ENCODE data around the gene OPCML. TPM values are rescaled to one million over a fixed set of nuclear protein-coding genes. Genes with fewer than 3 reads are reported as not detected.
A peak's percentile ranks its signal among the peaks of the same experiment; 100 is the strongest.

OPCML gene
- total RNA-seq, 4 donors from 2014 or later: 0.06 to 0.83 (median 0.24) TPM

DNA sequence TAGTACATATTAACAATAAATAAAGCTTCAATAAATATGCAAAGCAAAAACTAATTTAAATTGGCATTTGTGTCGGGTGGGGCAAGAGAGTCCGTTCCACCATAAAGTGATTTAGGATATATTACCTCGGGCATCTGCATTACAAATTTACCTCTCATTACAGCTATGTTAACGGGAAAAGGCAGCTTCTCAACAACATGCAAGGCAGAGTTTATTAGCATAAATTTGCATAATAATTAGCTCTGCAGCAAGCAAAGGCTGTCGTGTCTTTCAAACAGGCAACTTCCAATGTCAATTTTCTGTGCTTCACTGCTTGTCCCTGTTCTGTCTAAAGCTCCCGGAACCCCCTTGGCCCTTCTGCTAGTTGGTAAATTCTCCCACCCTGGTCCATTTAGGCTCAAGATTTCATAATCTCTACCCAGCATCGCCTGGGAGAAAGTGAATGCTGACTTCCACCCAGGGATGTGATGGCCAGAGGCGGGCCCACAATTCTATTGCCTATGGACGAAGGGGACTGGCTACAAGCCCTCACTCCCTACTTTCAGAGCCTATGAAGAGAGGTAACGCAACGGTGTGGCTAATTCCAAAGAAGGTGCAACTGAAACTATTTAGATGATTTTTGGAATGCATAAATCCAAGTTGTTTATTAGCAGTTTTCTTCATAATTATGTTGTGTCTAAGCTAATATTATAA is 462.1 kb downstream of the OPCML start:
- Histone ChIP-seq H3K27ac (replicated peaks in 1 of 4) (no peak overlapping the region), H3K9me3 (no peaks in the 10 kb centered on the region), H3K4me3 (no peak overlapping the region), H3K27me3 (peaks cover 0 to 47% (median 0%) of the 10 kb centered on the region in 4 donors), H3K4me1 (peaks cover 0 to 1% (median under 1%) of the 10 kb centered on the region in 4 donors), H3K36me3 (no peaks in the 10 kb centered on the region)
- intact Hi-C loops (cut with DNase I): no loop called here
- DNase-seq (ENCODE audit: extremely low spot score): no peak
- WGBS: 64% methylated on average over 11 of the region's 11 CpGs
- TF ChIP-seq EP300 (IDR thresholded peaks at IDR 0.05) (no peak), POLR2AphosphoS5 (IDR thresholded peaks at IDR 0.05) (no peak), POLR2A (IDR thresholded peaks at IDR 0.05; ENCODE audit: low read depth) (no peak)
- TF ChIP-seq, protein P1, sequence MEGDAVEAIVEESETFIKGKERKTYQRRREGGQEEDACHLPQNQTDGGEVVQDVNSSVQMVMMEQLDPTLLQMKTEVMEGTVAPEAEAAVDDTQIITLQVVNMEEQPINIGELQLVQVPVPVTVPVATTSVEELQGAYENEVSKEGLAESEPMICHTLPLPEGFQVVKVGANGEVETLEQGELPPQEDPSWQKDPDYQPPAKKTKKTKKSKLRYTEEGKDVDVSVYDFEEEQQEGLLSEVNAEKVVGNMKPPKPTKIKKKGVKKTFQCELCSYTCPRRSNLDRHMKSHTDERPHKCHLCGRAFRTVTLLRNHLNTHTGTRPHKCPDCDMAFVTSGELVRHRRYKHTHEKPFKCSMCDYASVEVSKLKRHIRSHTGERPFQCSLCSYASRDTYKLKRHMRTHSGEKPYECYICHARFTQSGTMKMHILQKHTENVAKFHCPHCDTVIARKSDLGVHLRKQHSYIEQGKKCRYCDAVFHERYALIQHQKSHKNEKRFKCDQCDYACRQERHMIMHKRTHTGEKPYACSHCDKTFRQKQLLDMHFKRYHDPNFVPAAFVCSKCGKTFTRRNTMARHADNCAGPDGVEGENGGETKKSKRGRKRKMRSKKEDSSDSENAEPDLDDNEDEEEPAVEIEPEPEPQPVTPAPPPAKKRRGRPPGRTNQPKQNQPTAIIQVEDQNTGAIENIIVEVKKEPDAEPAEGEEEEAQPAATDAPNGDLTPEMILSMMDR (IDR thresholded peaks at IDR 0.05): no peak

DNA sequence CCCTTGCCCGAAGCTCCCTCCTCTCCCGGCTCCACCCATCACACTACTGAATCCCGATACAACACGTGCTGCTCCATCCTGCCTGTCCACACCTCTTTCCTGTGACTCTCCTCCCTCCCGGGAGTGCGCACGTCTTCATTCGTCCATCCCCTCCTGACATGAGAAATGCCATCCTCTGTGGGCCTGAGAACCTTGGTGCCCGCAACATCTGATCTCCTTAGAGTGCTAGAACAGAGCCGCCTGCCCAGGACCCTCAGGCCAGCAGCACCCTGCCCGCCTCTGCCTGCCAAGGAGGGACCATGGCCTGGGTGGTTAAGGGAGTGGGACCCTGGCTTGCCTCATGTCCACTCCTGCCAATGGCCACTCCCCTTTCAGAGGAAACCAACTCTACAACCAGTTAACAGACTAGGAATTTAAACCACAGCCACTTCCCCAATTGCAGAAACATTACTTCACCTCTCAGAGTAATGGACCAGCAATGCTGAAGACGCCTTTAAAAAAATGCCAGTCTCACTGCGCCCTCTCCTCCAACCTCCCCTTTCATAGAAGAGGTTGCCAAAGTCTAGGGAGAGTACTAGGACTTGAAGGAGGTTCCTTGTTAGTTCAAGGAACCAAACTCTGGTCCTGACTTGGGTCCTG is 466.3 kb downstream of the OPCML start:
- Histone ChIP-seq H3K4me3 (no peak overlapping the region), H3K36me3 (no peaks in the 10 kb centered on the region), H3K4me1 (peaks cover 0 to 17% (median 15%) of the 10 kb centered on the region in 4 donors), H3K9me3 (no peaks in the 10 kb centered on the region), H3K27me3 (peaks cover 0 to 54% (median 3%) of the 10 kb centered on the region in 4 donors), H3K27ac (replicated peaks in 1 of 4) (no peak overlapping the region)
- intact Hi-C loops (cut with DNase I): no loop called here
- TF ChIP-seq EP300 (IDR thresholded peaks at IDR 0.05) (no peak), POLR2A (IDR thresholded peaks at IDR 0.05; ENCODE audit: low read depth) (no peak), POLR2AphosphoS5 (IDR thresholded peaks at IDR 0.05) (no peak)
- TF ChIP-seq, protein P1 (IDR thresholded peaks at IDR 0.05): no peak
- no peak for DNase-seq (ENCODE audit: extremely low spot score)
- 93% methylated on average over 13 of the region's 13 CpGs for WGBS

DNA sequence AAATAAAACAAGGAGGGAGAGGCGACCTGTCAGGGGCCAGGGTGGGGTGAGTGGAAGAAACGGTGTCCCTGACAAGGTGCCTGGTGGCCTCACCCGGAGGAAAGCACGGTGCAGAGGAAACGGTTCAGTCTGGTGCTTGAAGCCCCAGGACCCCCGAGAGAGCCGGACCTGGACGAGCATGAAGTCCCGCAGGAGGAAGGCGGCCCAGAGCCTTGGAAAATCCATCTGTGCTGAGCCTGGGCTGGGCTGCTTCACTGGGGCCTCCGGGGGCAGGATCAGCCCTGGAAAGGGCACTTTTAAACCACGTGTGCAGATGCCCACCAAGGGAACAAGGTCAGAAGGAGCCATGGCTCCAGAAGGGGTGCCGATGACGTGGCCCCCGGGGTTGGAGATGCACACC is 467.3 kb downstream of the OPCML start:
- Histone ChIP-seq H3K27me3 (peaks cover 0 to 53% (median 4%) of the 10 kb centered on the region in 4 donors), H3K27ac (replicated peaks in 1 of 4) (peak overlapping the region in 1 of 4 donors; percentile 61), H3K4me1 (peaks cover 0 to 17% (median 15%) of the 10 kb centered on the region in 4 donors), H3K4me3 (peak overlapping the region; percentile 51 to 67 (median 62)), H3K36me3 (no peaks in the 10 kb centered on the region), H3K9me3 (no peaks in the 10 kb centered on the region)
- no peak for DNase-seq (ENCODE audit: extremely low spot score)
- no peak for TF ChIP-seq POLR2A (IDR thresholded peaks at IDR 0.05; ENCODE audit: low read depth)
- TF ChIP-seq, protein P1 (IDR thresholded peaks at IDR 0.05): no peak
- no peak for TF ChIP-seq EP300 (IDR thresholded peaks at IDR 0.05)
- no peak for TF ChIP-seq POLR2AphosphoS5 (IDR thresholded peaks at IDR 0.05)
- intact Hi-C loops (cut with DNase I): no loop called here
- WGBS: 84% methylated on average over 13 of the region's 15 CpGs

DNA sequence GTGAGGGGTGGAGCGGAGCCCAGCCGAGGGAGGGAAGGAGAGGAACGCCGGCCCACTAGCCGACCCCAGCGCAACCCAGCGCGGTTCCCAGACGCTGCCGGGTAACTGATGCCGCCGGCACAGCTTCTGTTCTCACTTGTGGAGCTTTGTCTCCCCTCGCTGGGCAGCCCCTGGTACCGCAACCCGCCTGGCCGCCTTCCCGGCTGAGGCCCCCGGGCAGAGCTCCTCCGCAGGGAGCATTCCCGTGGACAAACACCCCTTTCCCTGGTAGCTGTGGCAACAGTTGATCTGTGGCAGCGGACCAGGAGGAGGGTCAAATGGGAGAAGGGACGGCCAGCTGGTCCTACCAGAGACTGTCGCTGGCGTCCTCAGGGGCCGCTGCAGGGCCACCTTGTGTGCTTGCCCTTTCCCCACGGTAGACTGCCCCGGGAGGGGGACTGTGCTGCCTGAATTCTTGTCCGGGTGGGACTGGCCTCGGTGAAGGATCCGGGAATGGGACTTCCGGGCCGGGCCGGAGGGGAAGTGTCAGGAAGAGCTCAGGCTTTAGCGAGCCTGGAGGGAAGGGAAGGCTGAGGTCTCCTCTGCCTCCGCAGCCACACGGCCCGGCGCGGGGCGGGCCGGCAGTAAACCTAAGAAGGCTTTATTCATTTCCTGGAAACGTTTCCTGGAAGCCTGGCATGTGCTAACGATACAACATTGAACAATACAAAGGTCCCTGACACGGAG is 468.0 kb downstream of the OPCML start:
- Histone ChIP-seq H3K4me3 (peak overlapping the region; percentile 51 to 67 (median 62)), H3K9me3 (no peaks in the 10 kb centered on the region), H3K4me1 (peaks cover 0 to 17% (median 15%) of the 10 kb centered on the region in 4 donors), H3K27me3 (peaks cover 0 to 53% (median 4%) of the 10 kb centered on the region in 4 donors), H3K27ac (replicated peaks in 1 of 4) (peak overlapping the region in 3 of 4 donors; percentile 1 to 61 (median 39)), H3K36me3 (no peaks in the 10 kb centered on the region)
- intact Hi-C loops (cut with DNase I): no loop called here
- 3% methylated on average over 22 of the region's 44 CpGs for WGBS
- peak; percentile 93 for DNase-seq (ENCODE audit: extremely low spot score)
- TF ChIP-seq, protein P1 (IDR thresholded peaks at IDR 0.05): peak; percentile 40 to 62 (median 47)
- TF ChIP-seq POLR2AphosphoS5 (IDR thresholded peaks at IDR 0.05): peak; percentile 18 to 50
- no peak for TF ChIP-seq EP300 (IDR thresholded peaks at IDR 0.05)
- no peak for TF ChIP-seq POLR2A (IDR thresholded peaks at IDR 0.05; ENCODE audit: low read depth)

Measured in esophagus muscularis mucosa (tissue), 4 donors.